ENCODE data around the gene DLGAP1.

DNA sequence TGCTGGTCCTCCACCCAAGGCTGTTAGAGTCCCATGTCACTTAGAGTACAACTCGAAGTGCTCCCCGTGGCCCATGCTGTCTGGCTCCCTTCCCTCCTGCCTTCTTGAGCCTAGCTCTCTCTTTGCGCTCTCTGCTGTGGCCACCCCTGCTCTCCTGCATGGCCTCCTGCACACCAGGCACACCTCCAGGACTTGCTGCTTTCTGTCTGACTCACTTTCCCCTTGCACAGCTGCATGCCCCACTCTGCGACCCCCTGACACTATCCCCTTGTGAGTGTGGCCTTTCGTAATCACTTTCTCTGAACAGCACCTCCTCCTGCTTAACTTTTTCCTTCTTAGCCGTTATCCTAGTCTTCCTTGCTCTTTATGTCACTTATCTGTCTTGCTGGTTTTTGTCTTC, 661.6 kb downstream of the DLGAP1 start:
- no peak for TF ChIP-seq EGR1 (IDR thresholded peaks at IDR 0.05; ENCODE audit: low read depth in 2 of 2)
- TF ChIP-seq, protein P1, sequence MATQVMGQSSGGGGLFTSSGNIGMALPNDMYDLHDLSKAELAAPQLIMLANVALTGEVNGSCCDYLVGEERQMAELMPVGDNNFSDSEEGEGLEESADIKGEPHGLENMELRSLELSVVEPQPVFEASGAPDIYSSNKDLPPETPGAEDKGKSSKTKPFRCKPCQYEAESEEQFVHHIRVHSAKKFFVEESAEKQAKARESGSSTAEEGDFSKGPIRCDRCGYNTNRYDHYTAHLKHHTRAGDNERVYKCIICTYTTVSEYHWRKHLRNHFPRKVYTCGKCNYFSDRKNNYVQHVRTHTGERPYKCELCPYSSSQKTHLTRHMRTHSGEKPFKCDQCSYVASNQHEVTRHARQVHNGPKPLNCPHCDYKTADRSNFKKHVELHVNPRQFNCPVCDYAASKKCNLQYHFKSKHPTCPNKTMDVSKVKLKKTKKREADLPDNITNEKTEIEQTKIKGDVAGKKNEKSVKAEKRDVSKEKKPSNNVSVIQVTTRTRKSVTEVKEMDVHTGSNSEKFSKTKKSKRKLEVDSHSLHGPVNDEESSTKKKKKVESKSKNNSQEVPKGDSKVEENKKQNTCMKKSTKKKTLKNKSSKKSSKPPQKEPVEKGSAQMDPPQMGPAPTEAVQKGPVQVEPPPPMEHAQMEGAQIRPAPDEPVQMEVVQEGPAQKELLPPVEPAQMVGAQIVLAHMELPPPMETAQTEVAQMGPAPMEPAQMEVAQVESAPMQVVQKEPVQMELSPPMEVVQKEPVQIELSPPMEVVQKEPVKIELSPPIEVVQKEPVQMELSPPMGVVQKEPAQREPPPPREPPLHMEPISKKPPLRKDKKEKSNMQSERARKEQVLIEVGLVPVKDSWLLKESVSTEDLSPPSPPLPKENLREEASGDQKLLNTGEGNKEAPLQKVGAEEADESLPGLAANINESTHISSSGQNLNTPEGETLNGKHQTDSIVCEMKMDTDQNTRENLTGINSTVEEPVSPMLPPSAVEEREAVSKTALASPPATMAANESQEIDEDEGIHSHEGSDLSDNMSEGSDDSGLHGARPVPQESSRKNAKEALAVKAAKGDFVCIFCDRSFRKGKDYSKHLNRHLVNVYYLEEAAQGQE (IDR thresholded peaks at IDR 0.05): no peak
- TF ChIP-seq, protein P2, sequence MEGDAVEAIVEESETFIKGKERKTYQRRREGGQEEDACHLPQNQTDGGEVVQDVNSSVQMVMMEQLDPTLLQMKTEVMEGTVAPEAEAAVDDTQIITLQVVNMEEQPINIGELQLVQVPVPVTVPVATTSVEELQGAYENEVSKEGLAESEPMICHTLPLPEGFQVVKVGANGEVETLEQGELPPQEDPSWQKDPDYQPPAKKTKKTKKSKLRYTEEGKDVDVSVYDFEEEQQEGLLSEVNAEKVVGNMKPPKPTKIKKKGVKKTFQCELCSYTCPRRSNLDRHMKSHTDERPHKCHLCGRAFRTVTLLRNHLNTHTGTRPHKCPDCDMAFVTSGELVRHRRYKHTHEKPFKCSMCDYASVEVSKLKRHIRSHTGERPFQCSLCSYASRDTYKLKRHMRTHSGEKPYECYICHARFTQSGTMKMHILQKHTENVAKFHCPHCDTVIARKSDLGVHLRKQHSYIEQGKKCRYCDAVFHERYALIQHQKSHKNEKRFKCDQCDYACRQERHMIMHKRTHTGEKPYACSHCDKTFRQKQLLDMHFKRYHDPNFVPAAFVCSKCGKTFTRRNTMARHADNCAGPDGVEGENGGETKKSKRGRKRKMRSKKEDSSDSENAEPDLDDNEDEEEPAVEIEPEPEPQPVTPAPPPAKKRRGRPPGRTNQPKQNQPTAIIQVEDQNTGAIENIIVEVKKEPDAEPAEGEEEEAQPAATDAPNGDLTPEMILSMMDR (IDR thresholded peaks at IDR 0.05; ENCODE audit: low read depth, low read length, missing input control): no peak
- no peak for TF ChIP-seq JUND (IDR thresholded peaks at IDR 0.05)
- no peak for TF ChIP-seq RAD21 (IDR thresholded peaks at IDR 0.05)
- TF ChIP-seq, protein P3, sequence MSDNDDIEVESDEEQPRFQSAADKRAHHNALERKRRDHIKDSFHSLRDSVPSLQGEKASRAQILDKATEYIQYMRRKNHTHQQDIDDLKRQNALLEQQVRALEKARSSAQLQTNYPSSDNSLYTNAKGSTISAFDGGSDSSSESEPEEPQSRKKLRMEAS (IDR thresholded peaks at IDR 0.05): no peak
- no peak for TF ChIP-seq HNF4G (IDR thresholded peaks at IDR 0.05)
- TF ChIP-seq YY1 (IDR thresholded peaks at IDR 0.05): no peak

All from liver (tissue), 3 donors.